ENCODE results near the gene NFIA. TPM values are rescaled to one million over a fixed set of nuclear protein-coding genes. Genes with fewer than 3 reads are reported as not detected.
"Not testable (repeated sequence)": the region's sequence is repeated elsewhere in the genome, so short reads cannot be mapped to it uniquely, and the experiment has no call there.

Gene NFIA
- total and polyA plus RNA-seq, 4 experiments from 2014 or later, result 5.1 to 7.3 (median 6.7) TPM

DNA sequence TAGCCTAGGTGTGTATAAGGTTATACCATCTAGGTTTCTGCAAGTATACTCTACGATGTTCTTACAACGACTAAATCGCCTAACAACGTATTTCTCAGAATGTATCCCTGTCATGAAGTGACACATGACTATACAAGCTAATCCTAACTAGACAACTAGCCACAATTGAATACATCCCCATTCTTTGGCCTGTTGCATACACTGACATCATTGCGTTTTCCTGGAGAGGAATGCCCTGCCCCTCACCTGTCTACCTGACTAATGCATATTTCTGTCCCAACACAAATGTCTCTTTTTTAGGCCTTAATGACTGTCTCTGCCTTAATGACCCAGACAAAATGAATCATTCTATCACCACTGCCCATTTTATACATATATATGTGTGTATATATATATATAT, 8.5 kb upstream of the NFIA start:
- no peak for DNase-seq
- ChIA-PET CTCF (ENCODE audit: partially characterized antibody) (interaction anchor here (2.3 kb wide), 1 partner anchor 24 kb away, joined by 7 read pairs; no protein-coding TSS in a partner anchor), POLR2A (ENCODE audit: partially characterized antibody) (no interaction called here)
- Mint-ChIP-seq H3K36me3 (peaks cover 0 to 14% of the 10 kb centered on the region in 2 donors), H3K9me3 (no peaks in the 10 kb centered on the region), H3K27me3 (no peaks in the 10 kb centered on the region), H3K4me3 (no peak overlapping the region), H3K27ac (no peak overlapping the region), H3K4me1 (peaks cover 12 to 27% (median 18%) of the 10 kb centered on the region in 4 donors)
- no peak overlapping the region for H3K27ac ChIP-seq (ENCODE audit: low read depth, low read length)
- H3K36me3 ChIP-seq (ENCODE audit: insufficient read depth, low read length), result no peaks in the 10 kb centered on the region
- intact Hi-C loops (cut with micrococcal nuclease), result no loop called here
- no peaks in the 10 kb centered on the region for H3K27me3 ChIP-seq (ENCODE audit: insufficient read depth, low read length)
- H3K4me1 ChIP-seq (ENCODE audit: insufficient read depth, low read length), result peaks cover 15% of the 10 kb centered on the region
- no peaks in the 10 kb centered on the region for H3K9me3 ChIP-seq (ENCODE audit: control insufficient read depth in 1 of 2, low read length in 2 of 2)
- H3K4me3 ChIP-seq (ENCODE audit: low read length in 2 of 2), result no peak overlapping the region

DNA sequence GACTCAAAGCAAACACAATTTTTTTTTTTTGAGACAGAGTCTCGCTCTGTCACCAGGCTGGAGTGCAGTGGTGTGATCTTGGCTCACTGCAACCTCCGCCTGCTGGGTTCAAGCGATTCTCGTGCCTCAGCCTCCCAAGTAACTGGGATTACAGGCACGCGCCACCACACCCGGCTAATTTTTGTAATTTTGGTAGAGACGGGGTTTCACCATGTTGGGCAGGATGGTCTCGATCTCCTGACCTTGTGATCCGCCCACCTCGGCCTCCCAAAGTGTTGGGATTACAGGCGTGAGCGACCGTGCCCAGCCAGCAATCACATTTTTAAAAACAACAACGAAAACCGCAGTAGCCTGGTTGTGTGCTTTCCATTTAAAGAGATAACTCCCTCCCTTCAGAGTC, 6.5 kb upstream of the NFIA start:
- H3K27me3 Mint-ChIP-seq, result not testable (repeated sequence)
- H3K27ac Mint-ChIP-seq, result peak overlapping the region in 6 of 7 donors; percentile 70 to 99 (median 96)

DNA sequence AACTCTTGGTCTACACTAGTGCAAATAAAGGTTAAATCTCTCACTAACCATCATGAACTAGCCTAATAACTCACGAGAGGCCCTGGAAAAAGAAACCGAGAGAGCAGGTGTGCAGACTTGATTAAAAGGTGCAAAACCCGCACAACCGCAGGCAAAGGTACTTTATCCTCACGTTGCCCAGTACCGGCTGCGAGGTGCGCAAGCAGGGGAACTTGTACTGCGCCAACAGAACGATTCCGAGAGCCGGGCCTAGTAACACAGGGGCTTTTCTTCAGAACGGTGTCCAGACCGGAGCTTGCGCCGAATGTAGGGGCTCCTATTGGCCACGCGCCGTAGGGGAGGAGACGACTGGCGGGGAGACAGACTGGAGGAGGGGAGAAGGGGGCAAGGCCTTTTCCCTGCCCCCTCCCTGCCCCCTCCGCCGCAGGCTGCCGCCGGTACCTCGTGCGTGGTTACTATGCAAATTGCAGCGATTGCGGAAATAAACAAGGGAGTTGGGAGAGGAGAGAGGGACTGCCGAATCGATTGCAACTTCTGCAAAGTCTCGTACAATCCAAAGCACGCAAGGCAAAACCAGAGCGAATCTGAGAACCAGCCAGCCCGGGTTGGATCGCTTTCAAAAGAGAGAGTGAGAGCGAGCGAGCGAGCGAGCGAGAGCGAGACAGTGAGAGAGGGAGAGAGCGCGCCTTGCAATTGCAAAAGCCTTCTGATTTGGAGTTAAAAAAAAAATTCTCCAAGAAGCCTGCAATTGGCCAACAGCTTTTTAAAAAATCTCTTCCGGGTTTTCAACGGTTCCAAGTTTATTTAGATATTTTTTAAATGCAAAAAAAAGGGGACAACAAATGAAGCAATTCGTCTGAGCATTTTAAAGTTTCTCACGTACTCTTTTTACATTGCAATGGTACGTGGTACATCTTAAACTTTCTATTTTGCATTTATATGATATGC, 5.4 kb upstream of the NFIA start:
- Histone ChIP-seq H3K36me3 (ENCODE audit: insufficient read depth, low read length) (no peaks in the 10 kb centered on the region), H3K9me3 (ENCODE audit: control insufficient read depth in 1 of 2, low read length in 2 of 2) (no peaks in the 10 kb centered on the region), H3K4me1 (ENCODE audit: insufficient read depth, low read length) (peaks cover 45% of the 10 kb centered on the region), H3K4me3 (ENCODE audit: low read length in 2 of 2) (peak overlapping the region; percentile 47 to 73), H3K27ac (ENCODE audit: low read depth, low read length) (peak overlapping the region; percentile 68), H3K27me3 (ENCODE audit: insufficient read depth, low read length) (no peaks in the 10 kb centered on the region)
- ChIA-PET CTCF (ENCODE audit: partially characterized antibody) (interaction anchor here (0.6 to 7.1 kb wide), 9 partner anchors 8 to 717 kb away, joined by 3 to 84 read pairs (median 4); no protein-coding TSS in a partner anchor), POLR2A (ENCODE audit: partially characterized antibody) (interaction anchor here (0.5 to 3.2 kb wide), 17 partner anchors 9 to 706 kb away, joined by 3 to 62 read pairs (median 4); no protein-coding TSS in a partner anchor)
- peaks cover 30 to 57% (median 40%) of the 10 kb centered on the region in 4 donors for H3K4me1 Mint-ChIP-seq
- intact Hi-C loops (cut with micrococcal nuclease), result loop anchor here (1.0 to 5.0 kb wide), 4 partner anchors 20 to 1705 kb away; partner anchors contain the start of genes ATG4C and TM2D1
- H3K9me3 Mint-ChIP-seq, result no peaks in the 10 kb centered on the region
- peak overlapping the region; percentile 91 to 98 (median 94) for H3K4me3 Mint-ChIP-seq
- H3K27me3 Mint-ChIP-seq, result no peaks in the 10 kb centered on the region
- DNase-seq, result peak; percentile 86 to 91 (median 87)
- peaks cover 0 to 18% of the 10 kb centered on the region in 2 donors for H3K36me3 Mint-ChIP-seq
- H3K27ac Mint-ChIP-seq, result peak overlapping the region; percentile 91 to 99 (median 98)

More for the DNA sequence above, 6.5 kb upstream of the NFIA start:
- not testable (repeated sequence) for H3K27me3 ChIP-seq (ENCODE audit: insufficient read depth, low read length); H3K9me3 Mint-ChIP-seq; DNase-seq; H3K9me3 ChIP-seq (ENCODE audit: control insufficient read depth in 1 of 2, low read length in 2 of 2); H3K36me3 ChIP-seq (ENCODE audit: insufficient read depth, low read length); H3K4me3 ChIP-seq (ENCODE audit: low read length in 2 of 2); H3K27ac ChIP-seq (ENCODE audit: low read depth, low read length)
- intact Hi-C loops (cut with micrococcal nuclease), result loop anchor here (5.0 kb wide), 3 partner anchors 651 to 1706 kb away; partner anchors contain the start of genes ATG4C and TM2D1
- Mint-ChIP-seq H3K36me3 (peaks cover 0 to 14% of the 10 kb centered on the region in 2 donors), H3K4me1 (peaks cover 25 to 47% (median 34%) of the 10 kb centered on the region in 4 donors), H3K4me3 (peak overlapping the region in 3 of 8 donors; percentile 92 to 98 (median 95))
- H3K4me1 ChIP-seq (ENCODE audit: insufficient read depth, low read length), result peaks cover 34% of the 10 kb centered on the region
- POLR2A ChIA-PET (ENCODE audit: partially characterized antibody), result interaction anchor here (2.6 to 3.2 kb wide), 4 partner anchors 10 to 33 kb away, joined by 11 to 62 read pairs (median 18); no protein-coding TSS in a partner anchor
- CTCF ChIA-PET (ENCODE audit: partially characterized antibody), result interaction anchor here (3.4 to 7.1 kb wide), 2 partner anchors 26 to 32 kb away, joined by 29 to 84 read pairs; no protein-coding TSS in a partner anchor

DNA sequence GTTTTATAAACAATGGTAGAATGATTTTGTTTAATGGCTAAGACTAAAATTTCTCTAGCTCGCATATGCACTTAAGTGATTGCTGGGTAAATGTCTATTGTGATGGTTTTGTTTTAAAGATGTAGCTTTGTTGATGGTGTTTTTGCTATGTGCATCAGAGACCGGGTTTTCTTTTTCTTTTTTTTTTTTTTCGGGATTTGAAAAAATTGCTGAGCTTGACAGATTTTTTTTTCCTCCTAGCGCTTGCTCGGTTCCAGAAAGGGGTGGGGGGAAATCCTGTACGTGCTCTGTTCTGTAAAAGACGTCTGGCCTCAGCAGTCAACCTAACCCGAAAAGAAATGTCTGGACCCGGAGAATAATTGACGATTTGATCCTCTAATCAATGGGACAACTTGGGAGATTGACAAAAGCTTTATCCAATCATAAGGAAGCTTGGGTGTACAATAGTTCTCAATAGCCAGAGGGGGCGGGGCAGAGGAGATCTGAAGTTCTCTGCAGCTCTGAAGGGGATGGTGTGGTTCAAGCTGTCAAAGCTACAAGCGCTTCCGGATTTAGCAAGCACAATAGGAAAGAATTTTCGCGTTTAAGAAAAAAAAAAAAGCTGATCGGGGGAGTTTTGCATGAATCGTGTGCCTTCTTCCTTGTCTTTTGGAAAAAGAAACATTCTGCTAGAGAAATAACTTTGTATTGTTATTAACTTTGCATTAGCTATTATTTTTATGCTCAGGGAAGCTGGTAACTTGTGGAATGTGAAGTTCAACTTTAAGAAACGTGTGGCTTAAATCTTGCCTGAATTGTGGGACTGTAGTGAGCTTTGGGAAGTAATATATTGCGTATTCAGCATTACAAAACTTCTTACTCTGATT, 4.5 kb upstream of the NFIA start:
- H3K36me3 Mint-ChIP-seq, result peaks cover 0 to 21% of the 10 kb centered on the region in 2 donors
- peak; percentile 93 to 97 (median 96) for DNase-seq
- peak overlapping the region; percentile 91 to 98 (median 94) for H3K4me3 Mint-ChIP-seq
- H3K4me1 ChIP-seq (ENCODE audit: insufficient read depth, low read length), result peaks cover 45% of the 10 kb centered on the region
- no peaks in the 10 kb centered on the region for H3K9me3 ChIP-seq (ENCODE audit: control insufficient read depth in 1 of 2, low read length in 2 of 2)
- POLR2A ChIA-PET (ENCODE audit: partially characterized antibody), result interaction anchor here (0.8 to 3.2 kb wide), 19 partner anchors 8 to 705 kb away, joined by 3 to 62 read pairs (median 4); no protein-coding TSS in a partner anchor
- peaks cover 30 to 62% (median 40%) of the 10 kb centered on the region in 4 donors for H3K4me1 Mint-ChIP-seq
- H3K27me3 ChIP-seq (ENCODE audit: insufficient read depth, low read length), result no peaks in the 10 kb centered on the region
- no peaks in the 10 kb centered on the region for H3K36me3 ChIP-seq (ENCODE audit: insufficient read depth, low read length)
- peaks cover 0 to 2% of the 10 kb centered on the region in 2 donors for H3K27me3 Mint-ChIP-seq
- peak overlapping the region; percentile 47 to 73 for H3K4me3 ChIP-seq (ENCODE audit: low read length in 2 of 2)
- peak overlapping the region; percentile 91 to 99 (median 98) for H3K27ac Mint-ChIP-seq
- CTCF ChIA-PET (ENCODE audit: partially characterized antibody), result interaction anchor here (0.6 to 7.1 kb wide), 19 partner anchors 8 to 716 kb away, joined by 3 to 84 read pairs (median 4); no protein-coding TSS in a partner anchor
- no peaks in the 10 kb centered on the region for H3K9me3 Mint-ChIP-seq
- H3K27ac ChIP-seq (ENCODE audit: low read depth, low read length), result peak overlapping the region; percentile 68
- intact Hi-C loops (cut with micrococcal nuclease), result loop anchor here (1.0 to 5.0 kb wide), 7 partner anchors 17 to 1704 kb away; partner anchors contain the start of genes ATG4C, TM2D1 and USP1

DNA sequence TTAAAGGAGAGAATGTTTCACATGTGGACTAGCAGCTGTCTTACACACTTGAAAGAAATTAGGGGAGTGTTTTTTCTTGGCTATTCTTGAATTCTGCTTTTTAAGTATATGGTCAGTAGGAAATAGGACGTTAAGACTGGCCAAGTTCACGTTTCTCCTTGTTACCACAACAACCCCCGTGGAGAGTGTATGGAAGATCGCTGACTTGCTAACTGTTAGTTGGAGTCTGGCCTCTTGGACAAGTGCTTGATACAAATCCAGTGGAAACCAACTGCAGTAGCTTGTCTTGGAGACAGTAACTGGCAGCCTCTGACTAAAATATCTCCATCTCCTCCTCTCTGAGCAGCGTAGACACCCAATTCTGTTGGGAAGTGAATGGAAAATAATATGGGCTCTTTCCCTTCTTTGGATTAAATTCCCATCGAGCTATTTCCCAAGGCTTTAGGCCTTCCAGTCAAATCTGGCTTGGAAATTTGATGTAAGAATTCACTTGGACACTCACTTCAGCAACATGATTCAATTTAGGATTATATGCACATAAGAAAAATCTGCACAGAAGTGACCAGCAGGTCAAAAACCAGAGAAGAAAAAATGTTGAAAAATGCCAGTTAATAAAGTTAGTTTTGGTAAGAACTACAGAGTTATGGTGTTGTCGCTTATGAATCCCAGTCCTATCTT, 3.6 kb upstream of the NFIA start:
- intact Hi-C loops (cut with micrococcal nuclease), result loop anchor here (1.0 to 5.0 kb wide), 6 partner anchors 16 to 1704 kb away; partner anchors contain the start of genes ATG4C, TM2D1 and USP1
- H3K27ac Mint-ChIP-seq, result peak overlapping the region; percentile 91 to 99 (median 98)
- DNase-seq, result no peak
- ChIA-PET POLR2A (ENCODE audit: partially characterized antibody) (interaction anchor here (1.0 to 3.2 kb wide), 9 partner anchors 9 to 99 kb away, joined by 3 to 62 read pairs (median 7); no protein-coding TSS in a partner anchor), CTCF (ENCODE audit: partially characterized antibody) (interaction anchor here (1.0 to 7.1 kb wide), 11 partner anchors 9 to 49 kb away, joined by 3 to 84 read pairs (median 4); no protein-coding TSS in a partner anchor)
- Histone ChIP-seq H3K4me3 (ENCODE audit: low read length in 2 of 2) (peak overlapping the region; percentile 47 to 73), H3K9me3 (ENCODE audit: control insufficient read depth in 1 of 2, low read length in 2 of 2) (no peaks in the 10 kb centered on the region), H3K4me1 (ENCODE audit: insufficient read depth, low read length) (peaks cover 46% of the 10 kb centered on the region), H3K27ac (ENCODE audit: low read depth, low read length) (peak overlapping the region; percentile 68), H3K27me3 (ENCODE audit: insufficient read depth, low read length) (no peaks in the 10 kb centered on the region), H3K36me3 (ENCODE audit: insufficient read depth, low read length) (no peaks in the 10 kb centered on the region)
- H3K4me3 Mint-ChIP-seq, result peak overlapping the region; percentile 91 to 98 (median 94)
- peaks cover 0 to 2% of the 10 kb centered on the region in 2 donors for H3K27me3 Mint-ChIP-seq
- H3K4me1 Mint-ChIP-seq, result peaks cover 30 to 64% (median 40%) of the 10 kb centered on the region in 4 donors
- peaks cover 0 to 22% of the 10 kb centered on the region in 2 donors for H3K36me3 Mint-ChIP-seq
- H3K9me3 Mint-ChIP-seq, result no peaks in the 10 kb centered on the region

Measured in CD4-positive, alpha-beta memory T cell (primary cell).